AG09319 (cell line): ENCODE data around the gene UPB1.

ENCODE experiments used
- DNase-seq: peaks from one replicate; pipeline ENCODE4 v3.0.0-alpha.2; 2010; ENCODE audit warnings: low read depth; ENCODE audit errors: extremely low read depth
- CTCF ChIP-seq: IDR thresholded peaks from 2 replicates; pipeline ENCODE4 v1.5.1; 2011; ENCODE audit warnings: low read depth, mild to moderate bottlenecking, inconsistent platforms, low read length, moderate library complexity

The UPB1 gene

GRCh38 chr22:24518771-24519485 is 23.8 kb downstream of the UPB1 start:
- no peak for DNase-seq
- TF ChIP-seq CTCF: no peak

- no peak for DNase-seq
- TF ChIP-seq CTCF: no peak
These were observed 24.4 kb downstream of the UPB1 start for GRCh38 chr22:24519496-24519895.

- DNase-seq: no peak
- TF ChIP-seq CTCF: peak; percentile 33
These were observed 26.7 kb downstream of the UPB1 start for GRCh38 chr22:24521791-24522245.

- TF ChIP-seq CTCF: no peak
- no peak for DNase-seq
These were observed 28.7 kb downstream of the UPB1 start for GRCh38 chr22:24523873-24524272.

- DNase-seq: peak; percentile 42
These were observed 30.4 kb downstream of the UPB1 start for GRCh38 chr22:24525416-24526037.

GRCh38 chr22:24526191-24526590 is 31.1 kb downstream of the UPB1 start:
- no peak for DNase-seq

More at GRCh38 chr22:24525416-24526037, 30.4 kb downstream of the UPB1 start:
- peak; percentile 94 for TF ChIP-seq CTCF

More at GRCh38 chr22:24526191-24526590, 31.1 kb downstream of the UPB1 start:
- no peak for TF ChIP-seq CTCF
